ENCODE measurements around the gene CHML.

Gene CHML

GRCh38 chr1:241612533-241613477, 27.4 kb downstream of the CHML start:
- H3K27ac Mint-ChIP-seq: no peak overlapping the region
- no peak overlapping the region for H3K4me3 Mint-ChIP-seq
- DNase-seq: no peak
- no peaks in the 10 kb centered on the region for H3K4me1 Mint-ChIP-seq
- H3K36me3 Mint-ChIP-seq (ENCODE audit: low read depth): no peaks in the 10 kb centered on the region
- no peaks in the 10 kb centered on the region for H3K27me3 Mint-ChIP-seq (ENCODE audit: low read depth, poor library complexity)
- H3K9me3 Mint-ChIP-seq: no peaks in the 10 kb centered on the region
- TF ChIP-seq CTCF (IDR thresholded peaks at IDR 0.05): no peak

GRCh38 chr1:241611736-241612135, 28.4 kb downstream of the CHML start:
- Mint-ChIP-seq H3K4me3 (no peak overlapping the region), H3K4me1 (no peaks in the 10 kb centered on the region), H3K27me3 (ENCODE audit: low read depth, poor library complexity) (no peaks in the 10 kb centered on the region), H3K36me3 (ENCODE audit: low read depth) (no peaks in the 10 kb centered on the region), H3K27ac (no peak overlapping the region), H3K9me3 (no peaks in the 10 kb centered on the region)
- no peak for TF ChIP-seq CTCF (IDR thresholded peaks at IDR 0.05)
- no peak for DNase-seq

- Mint-ChIP-seq H3K27ac (no peak overlapping the region), H3K4me1 (no peaks in the 10 kb centered on the region), H3K36me3 (ENCODE audit: low read depth) (no peaks in the 10 kb centered on the region), H3K27me3 (ENCODE audit: low read depth, poor library complexity) (no peaks in the 10 kb centered on the region), H3K4me3 (no peak overlapping the region), H3K9me3 (no peaks in the 10 kb centered on the region)
- no peak for DNase-seq
- peak; percentile 63 for TF ChIP-seq CTCF (IDR thresholded peaks at IDR 0.05)
Observed at GRCh38 chr1:241611063-241611462, 29.1 kb downstream of the CHML start.

GRCh38 chr1:241610056-241610815, 29.9 kb downstream of the CHML start:
- no peak overlapping the region for H3K27ac Mint-ChIP-seq
- H3K9me3 Mint-ChIP-seq: no peaks in the 10 kb centered on the region
- H3K4me3 Mint-ChIP-seq: no peak overlapping the region
- no peaks in the 10 kb centered on the region for H3K27me3 Mint-ChIP-seq (ENCODE audit: low read depth, poor library complexity)
- no peak for TF ChIP-seq CTCF (IDR thresholded peaks at IDR 0.05)
- peaks cover 8% of the 10 kb centered on the region for H3K4me1 Mint-ChIP-seq
- DNase-seq: no peak
- H3K36me3 Mint-ChIP-seq (ENCODE audit: low read depth): no peaks in the 10 kb centered on the region

- no peak for DNase-seq
- Mint-ChIP-seq H3K27me3 (ENCODE audit: low read depth, poor library complexity) (no peaks in the 10 kb centered on the region), H3K36me3 (ENCODE audit: low read depth) (peaks cover 9% of the 10 kb centered on the region), H3K9me3 (no peaks in the 10 kb centered on the region), H3K27ac (no peak overlapping the region), H3K4me1 (peaks cover 8% of the 10 kb centered on the region), H3K4me3 (no peak overlapping the region)
- TF ChIP-seq CTCF (IDR thresholded peaks at IDR 0.05): no peak
Observed at GRCh38 chr1:241608379-241609033, 31.7 kb downstream of the CHML start.

Measured in nephron progenitor cell (in vitro differentiated cells).